Left hindlimb (tissue), 1 donor: ENCODE data around the gene PA2G4.
"Not testable (repeated sequence)": the region's sequence is repeated elsewhere in the genome, so short reads cannot be mapped to it uniquely, and the experiment has no call there.

Experiments
- DNase-seq: peaks from one replicate; pipeline ENCODE4 v3.0.0-alpha.2; 2018

Gene PA2G4

GRCh38 chr12:56101045-56101444, 3.3 kb upstream of the PA2G4 start:
- DNase-seq = no peak

- DNase-seq = no peak
Observed at GRCh38 chr12:56102683-56103065, 1.7 kb upstream of the PA2G4 start.

- no peak for DNase-seq
Observed at GRCh38 chr12:56103066-56103711, 1.2 kb upstream of the PA2G4 start.

- no peak for DNase-seq
Observed at GRCh38 chr12:56103823-56104108, 593 bp upstream of the PA2G4 start.

- DNase-seq = no peak
Observed at GRCh38 chr12:56104815-56105608, 653 bp downstream of the PA2G4 start.

- no peak for DNase-seq
Observed at GRCh38 chr12:56105609-56105902, 1.2 kb downstream of the PA2G4 start.

GRCh38 chr12:56107242-56107641, 2.9 kb downstream of the PA2G4 start:
- no peak for DNase-seq

GRCh38 chr12:56110571-56110970, 6.2 kb downstream of the PA2G4 start:
- no peak for DNase-seq

GRCh38 chr12:56114084-56114483, 9.7 kb downstream of the PA2G4 start:
- no peak for DNase-seq

- peak; percentile 45 for DNase-seq
Observed at GRCh38 chr12:56115329-56115728, 11.0 kb downstream of the PA2G4 start.

- peak; percentile 96 for DNase-seq
Observed at GRCh38 chr12:56116267-56117081, 12.1 kb downstream of the PA2G4 start, which contains the start of gene RPL41. Gene RPL41 (plus strand): TSS chr12:56116633.

GRCh38 chr12:56117082-56117706, 12.8 kb downstream of the PA2G4 start:
- DNase-seq = not testable (repeated sequence)

- peak; percentile 98 for DNase-seq
Observed at GRCh38 chr12:56117778-56118687, 13.7 kb downstream of the PA2G4 start, which contains the start of gene ZC3H10. Gene ZC3H10 (plus strand): TSS chr12:56118266. CDS start chr12:56120563, 2,297 bp downstream.

GRCh38 chr12:56118688-56119357, 14.5 kb downstream of the PA2G4 start:
- peak; percentile 38 for DNase-seq

- DNase-seq = peak; percentile 86
Observed at GRCh38 chr12:56119361-56119796, 15.0 kb downstream of the PA2G4 start.

- DNase-seq = no peak
Observed at GRCh38 chr12:56120158-56120846, 15.9 kb downstream of the PA2G4 start.

GRCh38 chr12:56121204-56121870, 17.0 kb downstream of the PA2G4 start:
- no peak for DNase-seq

- DNase-seq = no peak
Observed at GRCh38 chr12:56122637-56123036, 18.3 kb downstream of the PA2G4 start.

- DNase-seq = no peak
Observed at GRCh38 chr12:56124133-56124532, 19.8 kb downstream of the PA2G4 start.

- no peak for DNase-seq
Observed at GRCh38 chr12:56126732-56127239, 22.4 kb downstream of the PA2G4 start.
